ENCODE data around the gene UBALD1.

- TF ChIP-seq, protein P1, sequence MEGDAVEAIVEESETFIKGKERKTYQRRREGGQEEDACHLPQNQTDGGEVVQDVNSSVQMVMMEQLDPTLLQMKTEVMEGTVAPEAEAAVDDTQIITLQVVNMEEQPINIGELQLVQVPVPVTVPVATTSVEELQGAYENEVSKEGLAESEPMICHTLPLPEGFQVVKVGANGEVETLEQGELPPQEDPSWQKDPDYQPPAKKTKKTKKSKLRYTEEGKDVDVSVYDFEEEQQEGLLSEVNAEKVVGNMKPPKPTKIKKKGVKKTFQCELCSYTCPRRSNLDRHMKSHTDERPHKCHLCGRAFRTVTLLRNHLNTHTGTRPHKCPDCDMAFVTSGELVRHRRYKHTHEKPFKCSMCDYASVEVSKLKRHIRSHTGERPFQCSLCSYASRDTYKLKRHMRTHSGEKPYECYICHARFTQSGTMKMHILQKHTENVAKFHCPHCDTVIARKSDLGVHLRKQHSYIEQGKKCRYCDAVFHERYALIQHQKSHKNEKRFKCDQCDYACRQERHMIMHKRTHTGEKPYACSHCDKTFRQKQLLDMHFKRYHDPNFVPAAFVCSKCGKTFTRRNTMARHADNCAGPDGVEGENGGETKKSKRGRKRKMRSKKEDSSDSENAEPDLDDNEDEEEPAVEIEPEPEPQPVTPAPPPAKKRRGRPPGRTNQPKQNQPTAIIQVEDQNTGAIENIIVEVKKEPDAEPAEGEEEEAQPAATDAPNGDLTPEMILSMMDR (IDR thresholded peaks at IDR 0.05): no peak
- TF ChIP-seq POLR2A (IDR thresholded peaks at IDR 0.05): no peak
Observed at GRCh38 chr16:4656695-4657686, 42.3 kb upstream of the UBALD1 start.
